ENCODE measurements around the gene LDB2.

The LDB2 gene

GRCh38 chr4:16834814-16835213 is 63.6 kb downstream of the LDB2 start:
- TF ChIP-seq RAD21 (IDR thresholded peaks at IDR 0.05; ENCODE audit: low read depth) (no peak), CEBPB (IDR thresholded peaks at IDR 0.05) (no peak), FOXM1 (IDR thresholded peaks at IDR 0.05; ENCODE audit: borderline replicate concordance, low read depth) (no peak), EGR1 (IDR thresholded peaks at IDR 0.05) (no peak), YY1 (IDR thresholded peaks at IDR 0.05; ENCODE audit: low read depth) (no peak), TEAD4 (IDR thresholded peaks at IDR 0.05) (no peak)
- TF ChIP-seq, protein P1, sequence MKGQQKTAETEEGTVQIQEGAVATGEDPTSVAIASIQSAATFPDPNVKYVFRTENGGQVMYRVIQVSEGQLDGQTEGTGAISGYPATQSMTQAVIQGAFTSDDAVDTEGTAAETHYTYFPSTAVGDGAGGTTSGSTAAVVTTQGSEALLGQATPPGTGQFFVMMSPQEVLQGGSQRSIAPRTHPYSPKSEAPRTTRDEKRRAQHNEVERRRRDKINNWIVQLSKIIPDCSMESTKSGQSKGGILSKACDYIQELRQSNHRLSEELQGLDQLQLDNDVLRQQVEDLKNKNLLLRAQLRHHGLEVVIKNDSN (IDR thresholded peaks at IDR 0.05): no peak

GRCh38 chr4:16833722-16834121 is 64.7 kb downstream of the LDB2 start:
- TF ChIP-seq, protein P1 (IDR thresholded peaks at IDR 0.05): no peak
- TF ChIP-seq TAF1 (IDR thresholded peaks at IDR 0.05; ENCODE audit: low read depth) (no peak), TEAD4 (IDR thresholded peaks at IDR 0.05) (no peak), EGR1 (IDR thresholded peaks at IDR 0.05) (no peak), TCF12 (IDR thresholded peaks at IDR 0.05; ENCODE audit: low read depth) (no peak), ZBTB7A (IDR thresholded peaks at IDR 0.05; ENCODE audit: low read depth) (no peak), RAD21 (IDR thresholded peaks at IDR 0.05; ENCODE audit: low read depth) (no peak), CREB1 (IDR thresholded peaks at IDR 0.05; ENCODE audit: low read depth) (no peak), CEBPB (IDR thresholded peaks at IDR 0.05) (no peak), FOXM1 (IDR thresholded peaks at IDR 0.05; ENCODE audit: borderline replicate concordance, low read depth) (no peak), YY1 (IDR thresholded peaks at IDR 0.05; ENCODE audit: low read depth) (no peak), NFIC (IDR thresholded peaks at IDR 0.05) (no peak), REST (IDR thresholded peaks at IDR 0.05; ENCODE audit: low read depth) (no peak)
- TF ChIP-seq, protein P2, sequence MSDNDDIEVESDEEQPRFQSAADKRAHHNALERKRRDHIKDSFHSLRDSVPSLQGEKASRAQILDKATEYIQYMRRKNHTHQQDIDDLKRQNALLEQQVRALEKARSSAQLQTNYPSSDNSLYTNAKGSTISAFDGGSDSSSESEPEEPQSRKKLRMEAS (IDR thresholded peaks at IDR 0.05): no peak

- no peak for TF ChIP-seq YY1 (IDR thresholded peaks at IDR 0.05; ENCODE audit: low read depth)
- TF ChIP-seq, protein P2 (IDR thresholded peaks at IDR 0.05): no peak
- no peak for TF ChIP-seq TCF12 (IDR thresholded peaks at IDR 0.05; ENCODE audit: low read depth)
- TF ChIP-seq EP300 (IDR thresholded peaks at IDR 0.05; ENCODE audit: borderline replicate concordance): no peak
- no peak for TF ChIP-seq EGR1 (IDR thresholded peaks at IDR 0.05)
- no peak for TF ChIP-seq CEBPB (IDR thresholded peaks at IDR 0.05)
- no peak for TF ChIP-seq TEAD4 (IDR thresholded peaks at IDR 0.05)
- TF ChIP-seq REST (IDR thresholded peaks at IDR 0.05; ENCODE audit: low read depth): no peak
- no peak for TF ChIP-seq NFIC (IDR thresholded peaks at IDR 0.05)
Measured at GRCh38 chr4:16830081-16830480, 68.4 kb downstream of the LDB2 start.

DNA sequence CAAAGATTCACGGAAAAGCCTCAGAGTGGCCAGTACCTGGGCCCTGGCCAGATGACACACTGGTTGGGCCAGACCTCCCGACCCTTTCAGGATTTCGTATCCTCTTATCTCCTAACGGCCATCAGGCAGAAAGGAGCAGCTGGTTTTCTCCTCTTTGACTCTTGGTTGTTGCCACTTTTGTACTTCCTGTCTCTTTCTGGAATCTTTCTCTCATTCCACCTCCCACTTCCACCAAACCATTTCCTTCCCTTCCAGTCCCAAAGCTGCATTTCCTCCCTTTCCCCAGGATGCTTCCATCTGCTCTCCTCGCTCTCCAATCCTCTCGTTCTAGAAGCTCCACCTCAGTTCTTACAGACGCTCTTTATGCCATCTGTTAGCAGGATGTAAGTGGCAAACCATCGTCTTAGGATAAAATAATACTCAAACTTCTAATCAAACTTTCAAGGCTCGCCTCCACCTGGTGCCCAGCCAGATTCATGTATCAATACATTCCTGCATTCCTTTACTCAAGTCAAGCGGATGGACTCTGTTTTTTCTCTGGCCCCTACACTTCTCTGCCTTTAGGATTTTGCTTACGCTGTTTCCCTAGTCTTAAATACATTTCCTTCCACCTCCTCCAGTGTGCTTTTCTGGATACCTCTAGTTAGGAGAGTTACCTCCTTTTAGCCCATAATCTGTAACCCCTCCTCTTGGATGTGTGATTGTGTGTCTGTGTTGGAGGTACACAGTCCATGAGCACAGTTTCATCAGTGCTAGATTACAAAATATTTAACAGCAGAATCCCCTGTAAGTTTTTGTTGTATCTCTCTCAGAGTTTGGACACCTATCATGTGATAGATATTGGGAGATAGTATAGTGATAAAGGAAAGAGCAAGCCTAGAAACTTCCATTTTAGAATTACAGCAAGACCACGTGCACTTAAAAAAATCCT is 70.4 kb downstream of the LDB2 start:
- TF ChIP-seq FOXM1 (IDR thresholded peaks at IDR 0.05; ENCODE audit: borderline replicate concordance, low read depth) (no peak), RAD21 (IDR thresholded peaks at IDR 0.05; ENCODE audit: low read depth) (no peak), CREB1 (IDR thresholded peaks at IDR 0.05; ENCODE audit: low read depth) (no peak), TAF1 (IDR thresholded peaks at IDR 0.05; ENCODE audit: low read depth) (no peak), CEBPB (IDR thresholded peaks at IDR 0.05) (no peak), TCF12 (IDR thresholded peaks at IDR 0.05; ENCODE audit: low read depth) (no peak), REST (IDR thresholded peaks at IDR 0.05; ENCODE audit: low read depth) (no peak), EGR1 (IDR thresholded peaks at IDR 0.05) (no peak), TEAD4 (IDR thresholded peaks at IDR 0.05) (no peak), YY1 (IDR thresholded peaks at IDR 0.05; ENCODE audit: low read depth) (no peak), EP300 (IDR thresholded peaks at IDR 0.05; ENCODE audit: borderline replicate concordance) (no peak), ZBTB7A (IDR thresholded peaks at IDR 0.05; ENCODE audit: low read depth) (no peak), NFIC (IDR thresholded peaks at IDR 0.05) (no peak)
- TF ChIP-seq, protein P1 (IDR thresholded peaks at IDR 0.05): no peak
- TF ChIP-seq, protein P2 (IDR thresholded peaks at IDR 0.05): no peak
